Embryonic facial prominence (tissue), 1 donor: ENCODE measurements around the gene KCNA10.

Experiments
- DNase-seq: peaks from one replicate; pipeline ENCODE4 v3.0.0-alpha.2; 2016; ENCODE audit errors: extremely low spot score

The KCNA10 gene

GRCh38 chr1:110478886-110479285 lies 40.1 kb downstream of the KCNA10 start:
- DNase-seq = no peak

GRCh38 chr1:110477967-110478640 lies 40.9 kb downstream of the KCNA10 start:
- no peak for DNase-seq

GRCh38 chr1:110477445-110477957 lies 41.5 kb downstream of the KCNA10 start:
- DNase-seq = no peak

- DNase-seq = no peak
These were observed 41.9 kb downstream of the KCNA10 start for GRCh38 chr1:110477041-110477440.

GRCh38 chr1:110476028-110476765 lies 42.8 kb downstream of the KCNA10 start:
- no peak for DNase-seq

GRCh38 chr1:110475362-110476027 lies 43.5 kb downstream of the KCNA10 start:
- no peak for DNase-seq

- no peak for DNase-seq
These were observed 44.5 kb downstream of the KCNA10 start for GRCh38 chr1:110474444-110474843.

GRCh38 chr1:110472546-110472945 lies 46.4 kb downstream of the KCNA10 start:
- no peak for DNase-seq

- DNase-seq = no peak
These were observed 47.8 kb downstream of the KCNA10 start for GRCh38 chr1:110471131-110471530.
